Fibroblast of mammary gland (primary cell): ENCODE data around the gene IL31.
"Not testable (repeated sequence)": the region's sequence is repeated elsewhere in the genome, so short reads cannot be mapped to it uniquely, and the experiment has no call there.

ENCODE experiments used
- DNase-seq: peaks from one replicate; pipeline ENCODE4 v3.0.0-alpha.2; 2010; ENCODE audit warnings: low read depth
- H3K4me3 ChIP-seq: 2 replicates; pipeline ENCODE4 v1.5.1; 2011; ENCODE audit warnings: low read depth, mild to moderate bottlenecking, low read length, moderate library complexity; ENCODE audit not compliant: control insufficient read depth
- CTCF ChIP-seq: conservative IDR thresholded peaks from 2 replicates; pipeline ENCODE4 v1.5.1; 2011; ENCODE audit warnings: low read depth, low read length, inconsistent platforms; ENCODE audit not compliant: control insufficient read depth, insufficient read depth

IL31 gene

GRCh38 chr12:122206111-122206881, 32.3 kb upstream of the IL31 start:
- no peak for TF ChIP-seq CTCF
- H3K4me3 ChIP-seq: no peak overlapping the region
- DNase-seq: no peak

- TF ChIP-seq CTCF: no peak
- no peak overlapping the region for H3K4me3 ChIP-seq
- no peak for DNase-seq
Observed at GRCh38 chr12:122205053-122205925, 31.3 kb upstream of the IL31 start.

- TF ChIP-seq CTCF: no peak
- H3K4me3 ChIP-seq: peak overlapping the region; percentile 12
- DNase-seq: no peak
Observed at GRCh38 chr12:122204167-122205052, 30.4 kb upstream of the IL31 start.

GRCh38 chr12:122203301-122204166, 29.5 kb upstream of the IL31 start, which contains the start of gene B3GNT4:
Gene B3GNT4 (plus strand): TSS chr12:122203709. CDS start chr12:122204619, 910 bp downstream.
- DNase-seq: peak; percentile 40
- TF ChIP-seq CTCF: no peak
- H3K4me3 ChIP-seq: peak within 1 kb of the TSS; percentile 50

- not testable (repeated sequence) for DNase-seq
- H3K4me3 ChIP-seq: peak overlapping the region; percentile 50
Observed at GRCh38 chr12:122202811-122203210, 28.8 kb upstream of the IL31 start.

- no peak for DNase-seq
- H3K4me3 ChIP-seq: no peak overlapping the region
- TF ChIP-seq CTCF: no peak
Observed at GRCh38 chr12:122202017-122202416, 28.0 kb upstream of the IL31 start.
